ENCODE measurements around the gene FKBP7. TPM values are rescaled to one million over a fixed set of nuclear protein-coding genes. Genes with fewer than 3 reads are reported as not detected.

Gene FKBP7
- total RNA-seq, 2 experiments from 2014 or later: 8.3 to 8.5 TPM

- TF ChIP-seq CTCF (conservative IDR thresholded peaks at IDR 0.05; ENCODE audit: low read length) (no peak), EZH2phosphoT487 (IDR thresholded peaks at IDR 0.05; ENCODE audit: borderline replicate concordance, low read depth, low read length) (no peak)
- no peak overlapping the region for H3K4me2 ChIP-seq (ENCODE audit: low read length)
- H3K9me3 ChIP-seq (ENCODE audit: low read length): no peaks in the 10 kb centered on the region
- H3K4me3 ChIP-seq (ENCODE audit: low read depth, low read length, poor library complexity, severe bottlenecking): no peak overlapping the region
- no peak overlapping the region for H2AFZ ChIP-seq (ENCODE audit: low read length)
- POLR2A ChIA-PET: interaction anchor here (0.6 to 0.9 kb wide), 2 partner anchors 8 to 462 kb away, joined by 3 read pairs; no protein-coding TSS in a partner anchor
- no TSS peak for BruUV-seq (replicated peaks)
- DNase-seq (ENCODE audit: low spot score): no peak
- H4K20me1 ChIP-seq (ENCODE audit: insufficient read depth, low read length): no peaks in the 10 kb centered on the region
- H3K27ac ChIP-seq (ENCODE audit: low read depth, low read length, poor library complexity, severe bottlenecking): no peak overlapping the region
- H3K36me3 ChIP-seq (ENCODE audit: insufficient read depth, low read length): peaks cover 4% of the 10 kb centered on the region; the same call in 1 of the 2 replicates
- no peaks in the 10 kb centered on the region for H3K4me1 ChIP-seq (ENCODE audit: insufficient read depth, low read length, poor library complexity, severe bottlenecking)
- CTCF ChIA-PET (ENCODE audit: unreplicated experiment): no interaction called here
- H3K9me2 ChIP-seq (ENCODE audit: insufficient read depth, low read length): no peaks in the 10 kb centered on the region
- intact Hi-C loops (cut with micrococcal nuclease; ENCODE audit: unreplicated experiment): no loop called here
- no peaks in the 10 kb centered on the region for H3K79me2 ChIP-seq (ENCODE audit: insufficient read depth, low read depth, low read length)
Measured at GRCh38 chr2:178514664-178515063, 36.3 kb upstream of the FKBP7 start.

- intact Hi-C loops (cut with micrococcal nuclease; ENCODE audit: unreplicated experiment): no loop called here
- Histone ChIP-seq H3K9me2 (ENCODE audit: insufficient read depth, low read length) (no peaks in the 10 kb centered on the region), H2AFZ (ENCODE audit: low read length) (no peak overlapping the region), H3K36me3 (ENCODE audit: insufficient read depth, low read length) (peaks cover 4% of the 10 kb centered on the region; the same call in 1 of the 2 replicates), H3K4me1 (ENCODE audit: insufficient read depth, low read length, poor library complexity, severe bottlenecking) (no peaks in the 10 kb centered on the region), H3K79me2 (ENCODE audit: insufficient read depth, low read depth, low read length) (no peaks in the 10 kb centered on the region), H3K9me3 (ENCODE audit: low read length) (no peaks in the 10 kb centered on the region), H3K27ac (ENCODE audit: low read depth, low read length, poor library complexity, severe bottlenecking) (no peak overlapping the region), H3K4me3 (ENCODE audit: low read depth, low read length, poor library complexity, severe bottlenecking) (no peak overlapping the region), H4K20me1 (ENCODE audit: insufficient read depth, low read length) (no peaks in the 10 kb centered on the region), H3K4me2 (ENCODE audit: low read length) (no peak overlapping the region)
- DNase-seq (ENCODE audit: low spot score): no peak
- BruUV-seq (replicated peaks): no TSS peak
- ChIA-PET CTCF (ENCODE audit: unreplicated experiment) (no interaction called here), POLR2A (no interaction called here)
- TF ChIP-seq EZH2phosphoT487 (IDR thresholded peaks at IDR 0.05; ENCODE audit: borderline replicate concordance, low read depth, low read length) (no peak), CTCF (conservative IDR thresholded peaks at IDR 0.05; ENCODE audit: low read length) (no peak)
Measured at GRCh38 chr2:178513876-178514275, 35.5 kb upstream of the FKBP7 start.

DNA sequence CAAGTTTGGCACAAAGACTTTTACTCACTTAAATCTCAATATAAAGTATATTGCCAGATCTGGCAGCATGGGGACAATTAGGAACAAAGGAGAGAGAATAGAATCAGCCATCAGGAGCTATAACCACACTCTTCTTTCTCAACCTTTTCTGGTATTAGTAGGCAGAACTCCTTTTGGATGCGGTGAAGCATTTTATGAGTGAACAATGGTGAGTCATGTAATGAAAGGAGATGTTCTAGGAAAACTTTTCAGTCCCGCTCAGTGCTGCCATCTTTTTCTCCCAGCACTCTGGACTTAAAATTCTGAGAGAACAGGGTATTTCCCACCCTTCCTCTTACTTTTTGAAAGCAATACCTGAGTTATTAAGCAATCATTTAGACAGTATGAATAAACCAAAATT lies 34.1 kb upstream of the FKBP7 start:
- no peak overlapping the region for H3K4me3 ChIP-seq (ENCODE audit: low read depth, low read length, poor library complexity, severe bottlenecking)
- TF ChIP-seq CTCF (conservative IDR thresholded peaks at IDR 0.05; ENCODE audit: low read length) (no peak), EZH2phosphoT487 (IDR thresholded peaks at IDR 0.05; ENCODE audit: borderline replicate concordance, low read depth, low read length) (no peak)

More for the DNA sequence above, 34.1 kb upstream of the FKBP7 start:
- no peaks in the 10 kb centered on the region for H3K9me2 ChIP-seq (ENCODE audit: insufficient read depth, low read length)
- no peak overlapping the region for H3K27ac ChIP-seq (ENCODE audit: low read depth, low read length, poor library complexity, severe bottlenecking)
- H3K4me2 ChIP-seq (ENCODE audit: low read length): no peak overlapping the region
- BruUV-seq (replicated peaks): no TSS peak
- ChIA-PET CTCF (ENCODE audit: unreplicated experiment) (no interaction called here), POLR2A (interaction anchor here (0.6 kb wide), 1 partner anchor 10 kb away, joined by 3 read pairs; no protein-coding TSS in a partner anchor)
- no peak for DNase-seq (ENCODE audit: low spot score)
- no peaks in the 10 kb centered on the region for H3K79me2 ChIP-seq (ENCODE audit: insufficient read depth, low read depth, low read length)
- H3K4me1 ChIP-seq (ENCODE audit: insufficient read depth, low read length, poor library complexity, severe bottlenecking): no peaks in the 10 kb centered on the region
- no peak overlapping the region for H2AFZ ChIP-seq (ENCODE audit: low read length)
- no peaks in the 10 kb centered on the region for H4K20me1 ChIP-seq (ENCODE audit: insufficient read depth, low read length)
- no peaks in the 10 kb centered on the region for H3K9me3 ChIP-seq (ENCODE audit: low read length)
- peaks cover 4% of the 10 kb centered on the region; the same call in 1 of the 2 replicates for H3K36me3 ChIP-seq (ENCODE audit: insufficient read depth, low read length)
- intact Hi-C loops (cut with micrococcal nuclease; ENCODE audit: unreplicated experiment): no loop called here

Measured in OCI-LY7 (cell line).